Right cardiac atrium (tissue), 5 donors: ENCODE results near the gene IL3RA. TPM values are rescaled to one million over a fixed set of nuclear protein-coding genes. Genes with fewer than 3 reads are reported as not detected.
"Not testable (repeated sequence)": the region's sequence is repeated elsewhere in the genome, so short reads cannot be mapped to it uniquely, and the experiment has no call there.

Experiments
- ATAC-seq, 2 donors: fragments of 200-7000 bp; cut with Tn5 transposase; one replicate each; pipeline versions ENCODE4 v1.8.0 to v1.9.1; 2020; ENCODE audit warnings: moderate library complexity in 2 of 2, mild to moderate bottlenecking in 1 of 2
- DNase-seq, 3 donors: peaks; one replicate each; pipeline ENCODE4 v3.0.0-alpha.2; 2020
- H3K27ac ChIP-seq: one replicate; pipeline ENCODE4 v1.5.1; 2013; ENCODE audit warnings: mild to moderate bottlenecking, low read length, control low read depth, moderate library complexity
- H3K27me3 ChIP-seq: one replicate; pipeline ENCODE4 v1.6.1; 2013; ENCODE audit not compliant: control insufficient read depth, insufficient read depth
- H3K4me1 ChIP-seq: one replicate; pipeline ENCODE4 v1.6.1; 2013; ENCODE audit warnings: low read length; ENCODE audit not compliant: control insufficient read depth, insufficient read depth
- H3K4me3 ChIP-seq: one replicate; pipeline ENCODE4 v1.5.1; 2013; ENCODE audit warnings: low read length, control low read depth
- H3K9me3 ChIP-seq: one replicate; pipeline ENCODE4 v1.6.1; 2013; ENCODE audit warnings: low read length; ENCODE audit not compliant: control insufficient read depth
- WGBS: extraction: QIAGEN DNeasy Blood & Tissue Kit; methylation state at CpG from one replicate; pipeline ENCODE4 v1.1.7; 2013; 5-methylcytosine and 5-hydroxymethylcytosine counted together
- intact Hi-C, 4 donors: fragments of 100-400 bp; cut with DNase I; formaldehyde crosslinking; loops; one replicate each; pipeline versions ENCODE4 v1.11.0 to v1.14.0; 2022 to 2023
- long read RNA-seq, 4 donors: library from polyadenylated mRNA; unstranded; transcript quantifications; one replicate each; pipeline ENCODE4 v2.0.0, GENCODE V29; 2020 to 2021
- polyA plus RNA-seq: library from polyadenylated mRNA; stranded (reverse); fragments of 200-250 nt; gene quantifications from one replicate; pipeline ENCODE4 v1.2.3, GENCODE V29; 2013
- total RNA-seq, 4 donors: library from RNA; stranded (reverse); fragmentation: NEBNext Ultra II Directional; extraction: Animal tissue kit (Norgen Biotek cat#: 25700); gene quantifications; one replicate each; pipeline ENCODE4 v1.2.1, GENCODE V29; 2021
- donor health status: healthy with polysubstance abuse.
- donor health status: DM: no; HTN: yes; CAD: no.
- donor health status: DM: no; HTN: no; CAD: no.
- donor health status: DM: no; HTN: yes; CAD: no; lungs with severe emphysema.
- donor health status: DM: yes; HTN: yes; CAD: no.

IL3RA gene
- 1 to 10 TPM; 2.6 to 4.4 (median 3.1) TPM for total RNA-seq
- polyA plus RNA-seq, result 8.7 TPM
- long read RNA-seq, donor 1, transcript IL3RA-201 (12 exons, 1,706 nt), result major isoform, 14 of 20 reads
- long read RNA-seq, donor 1, partial matches to known transcripts, result 0 of 20 reads
- long read RNA-seq, donor 1, other reads (novel, unspliced or antisense), result 6 of 20 reads
- long read RNA-seq, donor 2, partial matches to known transcripts, result 0 of 2 reads
- long read RNA-seq, donor 2, other reads (novel, unspliced or antisense), result 1 of 2 reads
- long read RNA-seq, donor 3, transcript IL3RA-201 (12 exons, 1,706 nt), result major isoform, 10 of 14 reads
- long read RNA-seq, donor 3, partial matches to known transcripts, result 0 of 14 reads
- long read RNA-seq, donor 3, other reads (novel, unspliced or antisense), result 3 of 14 reads
- long read RNA-seq, donor 4, partial matches to known transcripts, result 0 of 3 reads
- long read RNA-seq, donor 4, other reads (novel, unspliced or antisense), result 1 of 3 reads

DNA sequence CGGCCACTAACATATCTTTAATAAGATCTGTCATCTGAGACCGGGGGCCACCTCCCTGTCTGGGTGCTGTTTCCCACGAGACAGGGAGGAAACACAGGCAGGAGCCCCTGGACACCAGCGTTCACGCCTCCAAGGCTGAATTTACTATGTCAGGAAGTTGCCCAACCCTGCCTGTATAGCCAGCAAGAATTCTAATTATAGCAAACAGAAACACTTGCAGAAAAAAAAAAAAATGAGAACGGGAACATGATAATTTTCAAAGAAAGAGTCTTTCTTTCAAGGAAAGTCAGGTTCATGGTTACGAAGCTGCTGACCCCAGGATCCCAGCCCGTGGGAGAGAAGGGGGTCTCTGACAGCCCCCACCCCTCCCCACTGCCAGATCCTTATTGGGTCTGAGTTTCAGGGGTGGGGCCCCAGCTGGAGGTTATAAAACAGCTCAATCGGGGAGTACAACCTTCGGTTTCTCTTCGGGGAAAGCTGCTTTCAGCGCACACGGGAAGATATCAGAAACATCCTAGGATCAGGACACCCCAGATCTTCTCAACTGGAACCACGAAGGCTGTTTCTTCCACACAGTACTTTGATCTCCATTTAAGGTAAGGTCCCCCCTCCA, at the start of gene IL3RA:
IL3RA (plus strand) TSS at position 455 of the 613 bp plus-strand sequence. CDS start 4,981 bp downstream, outside the sequence.
- DNase-seq (peak in 1 of 3 donors; percentile 56), ATAC-seq (peak; percentile 55 to 87)
- intact Hi-C loops, result no loop called here
- Histone ChIP-seq H3K4me3 (peak within 1 kb of the TSS; percentile 58), H3K27me3 (no peaks in the 10 kb centered on the region), H3K9me3 (no peaks in the 10 kb centered on the region), H3K4me1 (no peaks in the 10 kb centered on the region), H3K27ac (peak within 1 kb of the TSS; percentile 63)
- 11% methylated on average over 14 of the region's 14 CpGs for WGBS

DNA sequence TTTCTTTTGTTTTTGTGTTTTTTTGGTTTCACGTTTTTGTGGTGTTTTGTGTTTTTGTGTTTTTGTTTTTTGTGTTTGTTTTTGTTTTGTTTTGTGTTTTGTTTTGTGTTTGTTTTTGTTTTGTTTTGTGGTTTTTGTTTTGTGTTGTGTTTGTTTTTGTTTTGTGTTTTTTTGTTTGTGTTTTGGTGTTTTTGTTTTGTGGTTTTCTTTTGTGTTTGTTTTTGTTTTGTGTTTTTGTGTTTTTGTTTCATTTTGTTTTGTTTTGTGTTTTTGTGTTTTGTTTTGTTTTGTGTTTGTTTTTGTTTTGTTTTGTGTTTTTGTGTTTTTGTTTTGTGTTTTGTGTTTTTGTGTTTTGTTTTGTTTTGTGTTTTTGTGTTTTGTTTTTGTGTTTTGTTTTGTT, 47.0 kb upstream of the IL3RA start:
- Histone ChIP-seq H3K27me3 (no peaks in the 10 kb centered on the region), H3K27ac (no peak overlapping the region), H3K9me3 (no peaks in the 10 kb centered on the region), H3K4me3 (no peak overlapping the region), H3K4me1 (no peaks in the 10 kb centered on the region)
- 85% methylated on average over 1 of the region's 1 CpG for WGBS
- ATAC-seq (no peak), DNase-seq (no peak)
- intact Hi-C loops, result no loop called here

DNA sequence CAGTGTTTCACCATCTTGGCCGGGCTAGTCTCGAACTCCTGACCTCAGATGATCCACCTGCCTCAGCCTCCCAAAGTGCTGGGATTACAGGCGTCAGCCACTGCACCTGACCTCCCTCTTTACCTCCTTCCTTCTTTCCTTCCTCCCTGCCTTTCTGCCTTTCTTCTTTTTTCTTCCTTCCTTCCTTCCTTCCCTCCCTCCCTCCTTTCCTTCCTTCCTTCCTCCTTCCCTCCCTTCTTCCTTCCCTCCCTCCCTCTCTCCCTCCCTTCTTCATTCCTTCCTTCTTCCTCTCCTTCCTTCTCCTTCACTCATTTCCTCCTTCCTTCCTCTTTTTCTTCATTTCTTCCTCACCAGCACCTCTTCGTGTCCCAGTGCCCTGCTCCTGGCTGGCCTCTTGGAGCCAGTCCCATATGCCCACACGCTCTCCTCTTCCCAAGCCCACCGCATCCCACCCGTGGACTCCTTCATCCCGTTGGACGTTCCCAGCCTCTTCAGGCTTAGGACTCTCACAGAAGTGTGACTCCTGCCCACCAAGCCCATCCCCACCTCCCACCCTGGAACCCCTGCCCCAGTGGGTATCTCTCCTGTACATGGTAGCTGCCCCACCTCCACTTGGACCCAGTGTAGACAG, 45.4 kb upstream of the IL3RA start:
- 86% methylated on average over 9 of the region's 9 CpGs for WGBS
- Histone ChIP-seq H3K27ac (no peak overlapping the region), H3K4me1 (no peaks in the 10 kb centered on the region), H3K9me3 (no peaks in the 10 kb centered on the region), H3K27me3 (no peaks in the 10 kb centered on the region), H3K4me3 (no peak overlapping the region)
- ATAC-seq (no peak), DNase-seq (no peak)
- intact Hi-C loops, result no loop called here

DNA sequence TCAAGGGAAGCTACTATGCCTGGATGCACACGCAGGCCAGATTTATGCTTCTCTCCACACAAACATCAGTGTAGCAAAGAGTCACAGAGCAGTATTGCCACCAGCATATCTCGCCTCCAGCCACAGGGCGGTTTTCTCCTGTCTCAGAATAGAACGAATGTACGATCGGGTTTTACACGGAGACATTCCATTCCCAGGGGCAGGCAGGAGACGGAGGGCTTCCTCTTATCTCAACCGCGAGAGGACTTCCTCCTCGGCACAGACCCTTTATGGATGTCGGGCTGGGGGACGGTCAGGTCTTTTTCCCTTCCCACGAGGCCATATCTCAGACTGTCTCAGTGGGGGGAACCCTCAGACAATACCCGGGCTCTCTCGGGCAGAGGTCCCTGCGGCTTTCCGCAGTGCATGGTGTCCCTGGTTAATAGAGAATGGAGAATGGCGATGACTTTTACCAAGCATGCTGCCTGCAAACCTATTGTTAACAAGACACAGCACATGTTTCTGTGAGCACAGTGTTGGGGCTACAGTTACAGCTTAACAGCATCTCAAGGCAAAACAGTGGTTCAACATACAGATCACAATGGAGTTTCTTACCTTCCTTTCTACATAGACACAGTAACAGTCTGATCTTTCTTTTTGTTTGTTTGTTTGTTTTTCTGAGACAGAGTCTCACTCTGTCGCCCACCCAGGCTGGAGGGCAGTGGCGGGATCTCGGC, 43.9 kb upstream of the IL3RA start:
- DNase-seq (peak in 1 of 3 donors; percentile 32), ATAC-seq (no peak)
- 16% methylated on average over 22 of the region's 22 CpGs for WGBS
- H3K27ac ChIP-seq, result no peak overlapping the region
- H3K27me3 ChIP-seq, result no peaks in the 10 kb centered on the region
- intact Hi-C loops, result no loop called here
- no peak overlapping the region for H3K4me3 ChIP-seq
- H3K9me3 ChIP-seq, result no peaks in the 10 kb centered on the region
- no peaks in the 10 kb centered on the region for H3K4me1 ChIP-seq

DNA sequence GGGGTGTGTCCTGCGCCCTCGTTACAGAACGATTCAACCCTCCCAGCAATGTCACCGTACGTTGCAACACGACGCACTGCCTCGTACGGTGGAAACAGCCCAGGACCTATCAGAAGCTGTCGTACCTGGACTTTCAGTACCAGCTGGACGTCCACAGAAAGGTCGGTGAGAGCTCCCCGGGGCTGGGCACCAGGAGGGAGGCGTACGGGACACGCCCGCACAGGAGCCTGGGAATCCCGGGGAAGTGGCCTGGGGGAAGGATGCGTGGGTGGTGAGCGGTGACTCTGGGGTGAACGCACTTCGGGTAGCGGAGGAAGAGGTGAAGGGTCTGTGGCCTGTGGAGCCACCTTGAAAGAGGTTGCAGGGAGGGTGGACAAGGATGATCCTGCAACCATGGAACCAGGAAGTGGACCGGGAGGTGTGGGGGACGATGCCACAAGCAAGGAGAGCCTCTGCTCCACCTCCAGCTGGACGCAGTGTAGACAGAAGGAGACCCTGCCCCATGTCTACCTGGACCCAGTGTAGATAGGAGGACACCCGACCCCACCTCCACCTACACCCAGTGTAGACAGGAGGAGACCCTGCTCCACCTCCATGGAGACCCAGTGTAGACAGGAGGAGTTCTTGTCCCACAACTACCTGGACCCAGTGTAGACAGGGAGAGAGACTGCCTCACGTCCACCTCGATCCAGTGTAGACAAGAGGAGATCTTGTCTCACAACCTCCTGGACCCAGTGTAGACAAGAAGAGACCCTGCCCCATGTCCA, 42.1 kb upstream of the IL3RA start:
- peak in 1 of 2 donors; percentile 35 for ATAC-seq
- no peaks in the 10 kb centered on the region for H3K4me1 ChIP-seq
- intact Hi-C loops, result no loop called here
- H3K4me3 ChIP-seq, result no peak overlapping the region
- 89% methylated on average over 29 of the region's 29 CpGs for WGBS
- H3K27me3 ChIP-seq, result no peaks in the 10 kb centered on the region
- peak in 1 of 3 donors; percentile 21 for DNase-seq
- H3K27ac ChIP-seq, result no peak overlapping the region
- no peaks in the 10 kb centered on the region for H3K9me3 ChIP-seq

DNA sequence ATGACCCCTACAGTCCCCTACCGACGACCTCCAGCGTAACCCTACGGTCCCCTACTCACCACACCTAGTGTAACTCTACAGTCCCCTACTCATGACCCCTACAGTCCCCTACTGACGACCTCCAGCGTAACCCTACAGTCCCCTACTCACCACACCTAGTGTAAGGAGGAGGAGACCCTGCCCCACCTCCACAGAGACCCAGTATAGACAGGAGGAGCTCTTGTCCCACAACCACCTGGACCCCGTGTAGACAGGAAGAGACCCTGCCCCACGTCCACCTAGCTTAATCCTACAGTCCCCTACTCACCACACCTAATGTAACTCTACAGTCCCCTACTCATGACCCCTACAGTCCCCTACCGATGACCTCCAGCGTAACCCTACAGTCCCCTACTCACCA, 41.0 kb upstream of the IL3RA start:
- Histone ChIP-seq H3K4me3 (no peak overlapping the region), H3K4me1 (no peaks in the 10 kb centered on the region), H3K9me3 (no peaks in the 10 kb centered on the region), H3K27me3 (no peaks in the 10 kb centered on the region), H3K27ac (no peak overlapping the region)
- intact Hi-C loops, result no loop called here
- ATAC-seq (no peak), DNase-seq (no peak)
- WGBS, result 81% methylated on average over 10 of the region's 10 CpGs

DNA sequence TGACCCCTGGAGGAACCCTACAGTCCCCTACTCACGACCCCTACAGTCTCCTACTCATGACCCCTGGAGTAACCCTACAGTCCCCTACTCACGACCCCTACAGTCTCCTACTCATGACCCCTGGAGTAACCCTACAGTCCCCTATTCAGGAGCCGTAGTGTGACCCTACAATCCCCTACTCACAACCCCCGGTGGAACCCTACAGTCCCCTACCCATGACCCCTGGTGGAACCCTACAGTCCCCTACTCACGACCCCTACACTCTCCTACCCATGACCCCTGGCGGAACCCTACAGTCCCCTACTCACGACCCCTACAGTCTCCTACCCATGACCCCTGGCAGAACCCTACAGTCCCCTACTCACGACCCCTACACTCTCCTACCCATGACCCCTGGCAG, 39.0 kb upstream of the IL3RA start:
- H3K4me3 ChIP-seq, H3K27ac ChIP-seq, ATAC-seq, H3K9me3 ChIP-seq, H3K27me3 ChIP-seq, DNase-seq, intact Hi-C loops, H3K4me1 ChIP-seq: not testable (repeated sequence)
- WGBS, result 91% methylated on average over 7 of the region's 8 CpGs

DNA sequence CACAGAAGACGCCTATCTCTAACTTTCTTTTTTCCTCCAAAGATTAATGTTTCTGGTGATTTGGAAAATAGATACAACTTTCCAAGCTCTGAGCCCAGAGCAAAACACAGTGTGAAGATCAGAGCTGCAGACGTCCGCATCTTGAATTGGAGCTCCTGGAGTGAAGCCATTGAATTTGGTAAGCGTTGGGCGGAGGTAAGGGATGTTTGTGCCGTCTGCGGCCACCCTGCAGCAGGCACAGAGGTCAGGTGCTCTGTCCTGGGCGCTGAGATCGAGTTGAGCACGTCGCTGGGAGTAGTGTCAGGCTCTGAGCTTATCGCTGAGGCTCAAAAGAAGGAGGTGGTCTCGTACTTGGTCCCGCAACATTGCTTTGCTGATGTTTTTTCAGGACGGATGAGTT, 36.1 kb upstream of the IL3RA start:
- intact Hi-C loops, result no loop called here
- Histone ChIP-seq H3K27me3 (no peaks in the 10 kb centered on the region), H3K27ac (no peak overlapping the region), H3K4me1 (no peaks in the 10 kb centered on the region), H3K9me3 (no peaks in the 10 kb centered on the region), H3K4me3 (no peak overlapping the region)
- ATAC-seq (no peak), DNase-seq (peak in 1 of 3 donors; percentile 17)
- 51% methylated on average over 15 of the region's 15 CpGs for WGBS

DNA sequence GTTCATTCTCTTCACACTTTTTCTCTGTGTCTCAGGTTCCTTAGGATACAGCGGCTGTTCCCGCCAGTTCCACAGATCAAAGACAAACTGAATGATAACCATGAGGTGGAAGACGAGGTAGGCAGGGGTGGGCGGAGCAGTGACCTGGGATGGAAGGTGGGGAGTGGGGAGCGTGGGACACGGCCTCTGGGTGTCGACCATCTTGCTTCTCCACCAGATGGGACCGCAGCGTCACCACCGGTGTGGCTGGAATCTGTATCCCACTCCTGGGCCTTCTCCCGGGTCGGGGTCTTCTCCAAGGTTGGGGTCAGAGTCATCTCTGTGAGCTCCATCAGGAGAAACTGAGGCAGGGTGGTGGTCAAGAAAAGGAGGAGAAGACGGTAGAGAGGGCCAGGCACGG, 31.2 kb upstream of the IL3RA start:
- no peak for ATAC-seq
- no peak overlapping the region for H3K27ac ChIP-seq
- no peaks in the 10 kb centered on the region for H3K27me3 ChIP-seq
- 87% methylated on average over 14 of the region's 14 CpGs for WGBS
- intact Hi-C loops, result no loop called here
- H3K9me3 ChIP-seq, result peaks cover 3% of the 10 kb centered on the region
- H3K4me3 ChIP-seq, result no peak overlapping the region
- H3K4me1 ChIP-seq, result no peaks in the 10 kb centered on the region
- DNase-seq, result no peak

DNA sequence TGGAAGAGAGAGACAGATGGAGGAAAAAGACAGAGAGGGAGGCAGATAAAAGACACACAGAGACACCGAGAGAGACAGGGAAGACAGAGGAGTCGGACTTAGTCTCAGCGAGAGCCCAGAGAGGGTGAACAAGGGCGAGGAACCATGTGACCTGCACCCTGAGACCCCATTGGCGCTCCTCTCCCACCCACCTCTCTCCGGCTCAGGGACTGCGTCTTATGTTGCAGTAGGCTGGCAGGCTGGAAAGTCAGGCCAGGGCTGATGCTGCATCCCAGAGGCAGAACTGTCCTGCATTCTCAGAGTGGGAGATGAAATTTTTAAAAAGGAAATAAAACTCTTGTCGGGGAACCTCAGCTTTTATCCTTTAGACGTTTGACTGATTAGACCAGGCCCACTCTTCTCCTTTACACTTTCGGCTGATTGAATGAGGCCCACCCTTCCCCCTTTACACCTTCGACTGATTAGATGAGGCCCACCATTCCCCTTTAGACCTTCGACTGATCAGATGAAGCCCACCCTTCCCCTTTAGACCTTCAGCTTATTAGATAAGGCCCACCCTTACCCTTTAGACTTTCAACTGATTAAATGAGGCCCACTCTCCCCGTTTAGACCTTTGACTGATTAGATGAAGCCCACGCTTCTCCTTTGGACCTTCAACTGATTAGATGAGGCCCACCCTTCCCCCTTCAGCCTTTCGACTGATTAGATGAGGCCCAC, 29.5 kb upstream of the IL3RA start:
- ATAC-seq (no peak), DNase-seq (no peak)
- peaks cover 3% of the 10 kb centered on the region for H3K9me3 ChIP-seq
- no peaks in the 10 kb centered on the region for H3K27me3 ChIP-seq
- H3K27ac ChIP-seq, result no peak overlapping the region
- no peaks in the 10 kb centered on the region for H3K4me1 ChIP-seq
- H3K4me3 ChIP-seq, result no peak overlapping the region
- intact Hi-C loops, result no loop called here
- 87% methylated on average over 15 of the region's 15 CpGs for WGBS
